Measurements from ENCODE around the gene ZNF740.

The ZNF740 gene

DNA sequence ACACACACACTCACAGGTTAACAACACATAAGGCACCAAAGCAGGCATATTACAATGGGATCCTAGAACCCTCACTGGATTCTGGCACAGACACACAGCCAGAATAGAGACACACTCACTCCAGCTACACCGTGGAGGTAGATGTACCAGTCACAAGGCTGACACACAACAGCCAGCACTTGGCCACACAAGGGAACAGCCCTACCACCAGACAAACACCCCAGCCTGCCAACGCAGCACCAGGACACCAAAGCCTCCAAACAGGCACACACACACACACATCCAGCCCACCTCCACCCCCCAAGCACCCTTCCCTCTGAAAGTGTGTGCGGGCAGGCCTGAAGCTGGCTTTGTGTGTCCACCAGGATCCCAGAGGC, 37.4 kb downstream of the ZNF740 start:
- H3K9ac ChIP-seq (ENCODE audit: low read length) = no peak overlapping the region
- no peak overlapping the region for H3K27ac ChIP-seq (ENCODE audit: low read depth, low read length, poor library complexity, severe bottlenecking)

GRCh38 chr12:53218551-53219291, 38.2 kb downstream of the ZNF740 start:
- Histone ChIP-seq H2AFZ (ENCODE audit: low read length) (no peak overlapping the region), H3K9me2 (ENCODE audit: low read depth, low read length) (no peaks in the 10 kb centered on the region), H3K4me2 (ENCODE audit: low read length) (no peak overlapping the region), H3K9ac (ENCODE audit: low read length) (no peak overlapping the region), H3K27ac (ENCODE audit: low read depth, low read length, poor library complexity, severe bottlenecking) (no peak overlapping the region), H3K4me3 (ENCODE audit: low read depth, low read length, poor library complexity, severe bottlenecking) (no peak overlapping the region), H3K27me3 (ENCODE audit: insufficient read depth, low read length) (peaks cover 3% of the 10 kb centered on the region; the same call in 1 of the 2 replicates), H3K4me1 (ENCODE audit: insufficient read depth, low read length, severe bottlenecking) (peaks cover 22% of the 10 kb centered on the region), H3K36me3 (ENCODE audit: insufficient read depth, low read length) (no peaks in the 10 kb centered on the region), H4K20me1 (ENCODE audit: insufficient read depth, low read length) (no peaks in the 10 kb centered on the region), H3K9me3 (ENCODE audit: low read length) (no peaks in the 10 kb centered on the region), H3K79me2 (ENCODE audit: insufficient read depth, low read length) (no peaks in the 10 kb centered on the region), H3F3A (ENCODE audit: insufficient read depth, low read length) (no peaks in the 10 kb centered on the region)
- TF ChIP-seq, protein P1, sequence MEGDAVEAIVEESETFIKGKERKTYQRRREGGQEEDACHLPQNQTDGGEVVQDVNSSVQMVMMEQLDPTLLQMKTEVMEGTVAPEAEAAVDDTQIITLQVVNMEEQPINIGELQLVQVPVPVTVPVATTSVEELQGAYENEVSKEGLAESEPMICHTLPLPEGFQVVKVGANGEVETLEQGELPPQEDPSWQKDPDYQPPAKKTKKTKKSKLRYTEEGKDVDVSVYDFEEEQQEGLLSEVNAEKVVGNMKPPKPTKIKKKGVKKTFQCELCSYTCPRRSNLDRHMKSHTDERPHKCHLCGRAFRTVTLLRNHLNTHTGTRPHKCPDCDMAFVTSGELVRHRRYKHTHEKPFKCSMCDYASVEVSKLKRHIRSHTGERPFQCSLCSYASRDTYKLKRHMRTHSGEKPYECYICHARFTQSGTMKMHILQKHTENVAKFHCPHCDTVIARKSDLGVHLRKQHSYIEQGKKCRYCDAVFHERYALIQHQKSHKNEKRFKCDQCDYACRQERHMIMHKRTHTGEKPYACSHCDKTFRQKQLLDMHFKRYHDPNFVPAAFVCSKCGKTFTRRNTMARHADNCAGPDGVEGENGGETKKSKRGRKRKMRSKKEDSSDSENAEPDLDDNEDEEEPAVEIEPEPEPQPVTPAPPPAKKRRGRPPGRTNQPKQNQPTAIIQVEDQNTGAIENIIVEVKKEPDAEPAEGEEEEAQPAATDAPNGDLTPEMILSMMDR (IDR thresholded peaks at IDR 0.05; ENCODE audit: low read length) = no peak

More for the DNA sequence above, 37.4 kb downstream of the ZNF740 start:
- no peak overlapping the region for H3K4me2 ChIP-seq (ENCODE audit: low read length)
- H3K9me2 ChIP-seq (ENCODE audit: low read depth, low read length) = no peaks in the 10 kb centered on the region
- H4K20me1 ChIP-seq (ENCODE audit: insufficient read depth, low read length) = no peaks in the 10 kb centered on the region
- H3K36me3 ChIP-seq (ENCODE audit: insufficient read depth, low read length) = no peaks in the 10 kb centered on the region
- TF ChIP-seq, protein P1 (IDR thresholded peaks at IDR 0.05; ENCODE audit: low read length) = no peak
- TF ChIP-seq EZH2 (IDR thresholded peaks at IDR 0.05; ENCODE audit: borderline replicate concordance, low read length) = no peak
- H3K79me2 ChIP-seq (ENCODE audit: insufficient read depth, low read length) = no peaks in the 10 kb centered on the region
- H3F3A ChIP-seq (ENCODE audit: insufficient read depth, low read length) = no peaks in the 10 kb centered on the region
- H2AFZ ChIP-seq (ENCODE audit: low read length) = no peak overlapping the region
- peaks cover 22% of the 10 kb centered on the region for H3K4me1 ChIP-seq (ENCODE audit: insufficient read depth, low read length, severe bottlenecking)
- peaks cover 3% of the 10 kb centered on the region; the same call in 1 of the 2 replicates for H3K27me3 ChIP-seq (ENCODE audit: insufficient read depth, low read length)
- no peaks in the 10 kb centered on the region for H3K9me3 ChIP-seq (ENCODE audit: low read length)
- no peak overlapping the region for H3K4me3 ChIP-seq (ENCODE audit: low read depth, low read length, poor library complexity, severe bottlenecking)

GRCh38 chr12:53219292-53219955, 38.9 kb downstream of the ZNF740 start:
- TF ChIP-seq EZH2 (IDR thresholded peaks at IDR 0.05; ENCODE audit: borderline replicate concordance, low read length) = no peak
- TF ChIP-seq, protein P1 (IDR thresholded peaks at IDR 0.05; ENCODE audit: low read length) = no peak
- peak overlapping the region; percentile 13; the same call in 1 of the 2 replicates for H3K9ac ChIP-seq (ENCODE audit: low read length)
- H3K4me2 ChIP-seq (ENCODE audit: low read length) = peak overlapping the region; percentile 95
- H3K27ac ChIP-seq (ENCODE audit: low read depth, low read length, poor library complexity, severe bottlenecking) = no peak overlapping the region
- no peaks in the 10 kb centered on the region for H3K9me2 ChIP-seq (ENCODE audit: low read depth, low read length)
- H3K36me3 ChIP-seq (ENCODE audit: insufficient read depth, low read length) = no peaks in the 10 kb centered on the region
- H4K20me1 ChIP-seq (ENCODE audit: insufficient read depth, low read length) = no peaks in the 10 kb centered on the region
- H3K9me3 ChIP-seq (ENCODE audit: low read length) = no peaks in the 10 kb centered on the region
- peaks cover 22% of the 10 kb centered on the region for H3K4me1 ChIP-seq (ENCODE audit: insufficient read depth, low read length, severe bottlenecking)
- H3K27me3 ChIP-seq (ENCODE audit: insufficient read depth, low read length) = peaks cover 3% of the 10 kb centered on the region; the same call in 1 of the 2 replicates
- H3K79me2 ChIP-seq (ENCODE audit: insufficient read depth, low read length) = no peaks in the 10 kb centered on the region
- H3K4me3 ChIP-seq (ENCODE audit: low read depth, low read length, poor library complexity, severe bottlenecking) = peak overlapping the region; percentile 69
- H2AFZ ChIP-seq (ENCODE audit: low read length) = no peak overlapping the region
- no peaks in the 10 kb centered on the region for H3F3A ChIP-seq (ENCODE audit: insufficient read depth, low read length)
